Loucy (cell line): ENCODE results near the gene ACAA2.

Source experiments
- H2AFZ ChIP-seq: fragments of 200-600 bp; sonication (generic); 2 replicates; pipeline ENCODE4 v1.6.0; 2016; ENCODE audit warnings: antibody characterized with exemption, mild to moderate bottlenecking, low read length, moderate library complexity
- H3F3A ChIP-seq: fragments of 200-600 bp; 2 replicates; pipeline ENCODE4 v1.6.0; 2016; ENCODE audit warnings: antibody characterized with exemption, low read depth, mild to moderate bottlenecking
- H3K27me3 ChIP-seq: fragments of 200-600 bp; sonication (generic); 2 replicates; pipeline ENCODE4 v1.6.1; 2014; ENCODE audit warnings: low read length, mild to moderate bottlenecking; ENCODE audit not compliant: insufficient read depth, poor library complexity, severe bottlenecking
- H3K36me3 ChIP-seq: fragments of 200-600 bp; sonication (generic); 2 replicates; pipeline ENCODE4 v1.6.1; 2016; ENCODE audit warnings: low read length; ENCODE audit not compliant: insufficient read depth
- H3K4me1 ChIP-seq: fragments of 200-600 bp; sonication (generic); 2 replicates; pipeline ENCODE4 v1.5.1; 2014; ENCODE audit warnings: low read length, mild to moderate bottlenecking; ENCODE audit not compliant: insufficient read depth, poor library complexity, severe bottlenecking
- H3K4me2 ChIP-seq: fragments of 200-600 bp; sonication (generic); 2 replicates; pipeline ENCODE4 v1.6.0; 2014; ENCODE audit warnings: antibody characterized with exemption, low read length, low read depth, mild to moderate bottlenecking; ENCODE audit not compliant: poor library complexity, severe bottlenecking
- H3K4me3 ChIP-seq: fragments of 200-600 bp; sonication (generic); 2 replicates; pipeline ENCODE4 v1.5.1; 2014; ENCODE audit warnings: low read length, mild to moderate bottlenecking, mixed read lengths; ENCODE audit not compliant: poor library complexity, severe bottlenecking
- H3K79me2 ChIP-seq: fragments of 200-600 bp; sonication (generic); 2 replicates; pipeline ENCODE4 v1.6.1; 2014; ENCODE audit warnings: low read length; ENCODE audit not compliant: insufficient read depth
- H3K9ac ChIP-seq: fragments of 200-600 bp; sonication (generic); 2 replicates; pipeline ENCODE4 v1.6.0; 2014; ENCODE audit warnings: mild to moderate bottlenecking, low read depth, low read length, moderate library complexity; ENCODE audit not compliant: poor library complexity, severe bottlenecking
- H3K9me2 ChIP-seq: fragments of 200-600 bp; sonication (generic); replicated peaks from 2 replicates; pipeline ENCODE4 v1.6.1; 2016; ENCODE audit warnings: low read depth, low read length, mixed read lengths
- H3K9me3 ChIP-seq: fragments of 200-600 bp; sonication (generic); 2 replicates; pipeline ENCODE4 v1.6.1; 2014; ENCODE audit warnings: mild to moderate bottlenecking, antibody characterized with exemption, low read length, low read depth; ENCODE audit not compliant: insufficient read depth
- H4K20me1 ChIP-seq: fragments of 200-600 bp; sonication (generic); 2 replicates; pipeline ENCODE4 v1.6.0; 2014; ENCODE audit warnings: antibody characterized with exemption, low read length, mild to moderate bottlenecking; ENCODE audit not compliant: insufficient read depth, poor library complexity, severe bottlenecking
- CTCF ChIP-seq: fragments of 200-600 bp; sonication (generic); conservative IDR thresholded peaks from 2 replicates; pipeline ENCODE4 v1.5.1; 2014; ENCODE audit warnings: mild to moderate bottlenecking, antibody characterized with exemption, low read length
- EZH2phosphoT487 ChIP-seq: fragments of 200-600 bp; IDR thresholded peaks from 2 replicates; pipeline ENCODE4 v1.6.1; 2018; ENCODE audit warnings: antibody characterized with exemption, mild to moderate bottlenecking, moderate library complexity, borderline replicate concordance

ACAA2 gene

GRCh38 chr18:49755489-49755888 is 57.8 kb downstream of the ACAA2 start:
- H3K4me3 ChIP-seq, result no peak overlapping the region
- no peaks in the 10 kb centered on the region for H4K20me1 ChIP-seq
- no peak overlapping the region for H2AFZ ChIP-seq
- H3K79me2 ChIP-seq, result no peaks in the 10 kb centered on the region
- no peaks in the 10 kb centered on the region for H3K36me3 ChIP-seq
- H3K9me3 ChIP-seq, result no peaks in the 10 kb centered on the region
- no peak for TF ChIP-seq CTCF
- TF ChIP-seq EZH2phosphoT487, result no peak
- no peaks in the 10 kb centered on the region for H3K27me3 ChIP-seq
- no peaks in the 10 kb centered on the region for H3K4me1 ChIP-seq
- no peaks in the 10 kb centered on the region for H3K9me2 ChIP-seq
- no peak overlapping the region for H3K9ac ChIP-seq
- no peak overlapping the region for H3K4me2 ChIP-seq
- H3F3A ChIP-seq, result no peaks in the 10 kb centered on the region

- Histone ChIP-seq H3K4me1 (no peaks in the 10 kb centered on the region), H3F3A (no peaks in the 10 kb centered on the region), H3K79me2 (no peaks in the 10 kb centered on the region), H4K20me1 (no peaks in the 10 kb centered on the region), H3K9ac (no peak overlapping the region), H2AFZ (no peak overlapping the region), H3K9me2 (no peaks in the 10 kb centered on the region), H3K36me3 (no peaks in the 10 kb centered on the region), H3K4me2 (no peak overlapping the region), H3K9me3 (no peaks in the 10 kb centered on the region), H3K27me3 (no peaks in the 10 kb centered on the region), H3K4me3 (no peak overlapping the region)
- TF ChIP-seq CTCF, result no peak
- no peak for TF ChIP-seq EZH2phosphoT487
Measured at GRCh38 chr18:49754866-49755265, 58.5 kb downstream of the ACAA2 start.

DNA sequence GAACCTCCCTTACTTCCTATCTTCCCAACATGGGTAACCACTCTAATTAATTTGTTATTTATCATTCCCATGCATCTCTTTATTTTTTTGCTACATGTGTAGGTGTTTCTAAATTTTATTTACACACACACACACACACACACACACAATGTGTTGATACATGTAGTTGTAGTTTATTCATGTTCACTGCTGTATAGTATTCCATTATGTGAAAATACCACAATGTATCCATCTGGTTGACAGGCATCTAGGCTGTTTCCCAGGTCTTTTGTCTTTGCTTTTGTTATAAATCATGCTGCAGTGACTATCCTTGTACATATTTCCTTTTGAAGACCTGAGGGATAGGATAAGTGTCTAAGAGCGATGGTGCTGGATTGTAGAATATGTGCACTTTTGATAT is 59.7 kb downstream of the ACAA2 start:
- no peak overlapping the region for H3K4me3 ChIP-seq
- H3K9me3 ChIP-seq, result no peaks in the 10 kb centered on the region
- no peaks in the 10 kb centered on the region for H3K79me2 ChIP-seq
- no peak overlapping the region for H2AFZ ChIP-seq
- H4K20me1 ChIP-seq, result no peaks in the 10 kb centered on the region
- no peaks in the 10 kb centered on the region for H3F3A ChIP-seq
- H3K27me3 ChIP-seq, result no peaks in the 10 kb centered on the region
- H3K4me1 ChIP-seq, result no peaks in the 10 kb centered on the region
- H3K9ac ChIP-seq, result no peak overlapping the region
- TF ChIP-seq EZH2phosphoT487 (no peak), CTCF (no peak)
- H3K9me2 ChIP-seq, result no peaks in the 10 kb centered on the region
- no peak overlapping the region for H3K4me2 ChIP-seq
- no peaks in the 10 kb centered on the region for H3K36me3 ChIP-seq
